BJ (cell line): ENCODE data around the gene SLC9A6. TPM values are rescaled to one million over a fixed set of nuclear protein-coding genes. Genes with fewer than 3 reads are reported as not detected.

Source experiments
- CTCF ChIA-PET: fragments of 350-600 bp; formaldehyde crosslinking; extraction: SDS; loops from one replicate; lab custom pipeline; 2021; ENCODE audit warnings: antibody characterized with exemption, inconsistent platforms; lab: Yijun Ruan, JAX
- POLR2A ChIA-PET: fragments of 300-600 bp; sonication (Branson Sonifier 250); formaldehyde crosslinking; extraction: SDS; loops from one replicate; lab custom pipeline; 2021; ENCODE audit warnings: antibody characterized with exemption; lab: Charles Lee
- DNase-seq: peaks from one replicate; pipeline ENCODE4 v3.0.0-alpha.2; 2011; ENCODE audit warnings: low read depth
- H3K27me3 ChIP-seq: 2 replicates; pipeline ENCODE4 v1.6.0; 2011; ENCODE audit warnings: low read length; ENCODE audit not compliant: control insufficient read depth, insufficient read depth
- H3K36me3 ChIP-seq: 2 replicates; pipeline ENCODE4 v1.5.1; 2011; ENCODE audit warnings: low read length; ENCODE audit not compliant: control insufficient read depth, insufficient read depth
- H3K4me3 ChIP-seq: 2 replicates; pipeline ENCODE4 v1.5.1; 2011; ENCODE audit warnings: low read depth, mild to moderate bottlenecking, control low read depth, low read length
- polyA plus RNA-seq: library from polyadenylated mRNA; depleted of rRNA; stranded (reverse); fragments of >200 nt; gene quantifications from 2 replicates; pipeline ENCODE4 v1.2.3, GENCODE V29; 2011
- TF ChIP-seq, protein P1 (sequence below): IDR thresholded peaks from 2 replicates; pipeline ENCODE4 v1.5.1; 2011; ENCODE audit warnings: low read depth, mild to moderate bottlenecking, control low read depth, inconsistent platforms, low read length, moderate library complexity; ENCODE audit not compliant: insufficient read depth

SLC9A6 gene
- polyA plus RNA-seq, 1 experiment: 6.3 TPM

DNA sequence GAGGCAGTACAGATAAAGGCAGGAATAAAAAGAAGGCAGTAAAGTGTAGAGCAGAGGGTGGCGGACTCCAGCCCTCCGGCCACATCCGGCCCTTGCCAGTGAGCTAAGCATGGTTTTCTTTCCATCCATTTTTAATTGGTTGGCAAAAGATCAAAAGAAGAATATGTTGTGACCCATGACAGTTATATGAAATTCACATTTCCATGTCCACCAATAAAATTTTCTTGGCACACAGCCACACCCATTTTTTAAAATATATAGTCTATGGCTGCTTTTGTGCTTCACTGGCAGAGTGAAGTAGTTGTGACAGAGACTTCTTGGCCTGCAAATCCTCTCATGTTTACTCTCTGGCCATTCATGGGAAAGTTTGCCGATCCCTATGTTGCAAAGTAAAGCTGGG lies 29.8 kb downstream of the SLC9A6 start:
- H3K4me3 ChIP-seq: no peak overlapping the region
- CTCF ChIA-PET: no interaction called here

DNA sequence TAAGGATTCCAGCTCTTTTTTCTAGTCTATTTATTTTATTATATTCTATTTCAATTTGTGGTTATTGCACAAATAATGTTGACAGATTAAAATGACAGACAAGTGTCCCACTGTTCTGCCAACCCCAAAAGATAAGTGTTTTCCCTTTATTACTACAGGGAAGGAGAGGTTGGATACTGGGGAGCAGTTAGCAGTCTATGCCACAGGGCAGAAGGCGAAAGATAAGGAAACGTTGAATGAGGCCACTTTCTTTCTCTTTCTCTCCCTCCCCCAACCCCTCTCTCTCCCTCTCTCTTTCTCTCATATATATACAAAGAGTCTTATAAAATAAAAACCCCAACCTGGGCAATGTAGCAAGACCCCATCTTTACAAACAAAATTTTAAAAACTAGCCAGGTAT lies 31.6 kb downstream of the SLC9A6 start:
- no peak for DNase-seq
- POLR2A ChIA-PET: no interaction called here
- Histone ChIP-seq H3K36me3 (no peaks in the 10 kb centered on the region; the same call in 1 of the 2 replicates), H3K27me3 (no peaks in the 10 kb centered on the region), H3K4me3 (no peak overlapping the region)
- CTCF ChIA-PET: interaction anchor here (1.1 to 1.5 kb wide), 2 partner anchors 11 to 251 kb away, joined by 3 read pairs; no protein-coding TSS in a partner anchor
- TF ChIP-seq, protein P1, sequence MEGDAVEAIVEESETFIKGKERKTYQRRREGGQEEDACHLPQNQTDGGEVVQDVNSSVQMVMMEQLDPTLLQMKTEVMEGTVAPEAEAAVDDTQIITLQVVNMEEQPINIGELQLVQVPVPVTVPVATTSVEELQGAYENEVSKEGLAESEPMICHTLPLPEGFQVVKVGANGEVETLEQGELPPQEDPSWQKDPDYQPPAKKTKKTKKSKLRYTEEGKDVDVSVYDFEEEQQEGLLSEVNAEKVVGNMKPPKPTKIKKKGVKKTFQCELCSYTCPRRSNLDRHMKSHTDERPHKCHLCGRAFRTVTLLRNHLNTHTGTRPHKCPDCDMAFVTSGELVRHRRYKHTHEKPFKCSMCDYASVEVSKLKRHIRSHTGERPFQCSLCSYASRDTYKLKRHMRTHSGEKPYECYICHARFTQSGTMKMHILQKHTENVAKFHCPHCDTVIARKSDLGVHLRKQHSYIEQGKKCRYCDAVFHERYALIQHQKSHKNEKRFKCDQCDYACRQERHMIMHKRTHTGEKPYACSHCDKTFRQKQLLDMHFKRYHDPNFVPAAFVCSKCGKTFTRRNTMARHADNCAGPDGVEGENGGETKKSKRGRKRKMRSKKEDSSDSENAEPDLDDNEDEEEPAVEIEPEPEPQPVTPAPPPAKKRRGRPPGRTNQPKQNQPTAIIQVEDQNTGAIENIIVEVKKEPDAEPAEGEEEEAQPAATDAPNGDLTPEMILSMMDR: no peak

More for the DNA sequence above, 29.8 kb downstream of the SLC9A6 start:
- TF ChIP-seq, protein P1: no peak
- no peaks in the 10 kb centered on the region for H3K27me3 ChIP-seq
- no peak for DNase-seq
- H3K36me3 ChIP-seq: no peaks in the 10 kb centered on the region; the same call in 1 of the 2 replicates
- POLR2A ChIA-PET: no interaction called here

DNA sequence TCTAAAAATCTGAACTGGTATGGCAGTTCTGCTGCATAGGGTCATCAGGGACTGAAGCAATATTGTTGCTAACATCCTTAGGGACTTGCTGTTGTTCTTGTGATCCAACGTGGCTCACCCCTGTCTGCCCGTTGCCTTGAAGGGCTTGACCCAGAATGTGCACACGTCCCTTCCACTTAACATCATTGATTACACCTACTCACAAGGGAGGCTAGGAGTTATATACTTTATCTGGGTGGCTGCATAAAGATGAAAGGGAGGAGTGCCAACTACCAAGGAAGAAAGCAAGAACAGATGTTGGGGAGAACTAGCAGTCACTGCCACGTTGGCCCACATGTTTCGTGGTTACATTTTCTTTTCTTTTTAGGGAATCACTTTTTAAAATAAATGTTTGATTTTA lies 34.0 kb downstream of the SLC9A6 start:
- Histone ChIP-seq H3K27me3 (no peaks in the 10 kb centered on the region), H3K4me3 (no peak overlapping the region), H3K36me3 (no peaks in the 10 kb centered on the region; the same call in 1 of the 2 replicates)
- no peak for DNase-seq
- ChIA-PET POLR2A (no interaction called here), CTCF (no interaction called here)
- TF ChIP-seq, protein P1: no peak

DNA sequence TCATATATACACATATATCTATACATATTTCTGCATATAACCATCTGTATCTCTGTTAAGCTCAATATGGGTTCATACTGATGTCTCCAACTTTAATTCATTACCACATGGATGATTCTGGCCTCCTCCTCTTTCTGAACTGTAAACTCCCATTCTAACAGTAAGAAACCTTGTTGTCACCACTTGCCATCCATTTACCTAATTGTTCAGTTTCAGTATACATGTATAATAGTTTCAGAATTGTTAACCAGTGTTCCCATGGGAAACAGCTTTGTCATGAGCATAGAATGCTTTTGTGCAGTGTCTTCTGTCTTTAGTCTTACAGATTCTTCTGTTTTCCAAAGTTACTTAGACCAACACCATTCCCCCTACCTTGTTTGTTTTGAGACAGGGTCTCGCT lies 35.9 kb downstream of the SLC9A6 start:
- Histone ChIP-seq H3K36me3 (no peaks in the 10 kb centered on the region), H3K27me3 (no peaks in the 10 kb centered on the region), H3K4me3 (no peak overlapping the region)
- ChIA-PET CTCF (no interaction called here), POLR2A (no interaction called here)
- TF ChIP-seq, protein P1: no peak
- DNase-seq: no peak

DNA sequence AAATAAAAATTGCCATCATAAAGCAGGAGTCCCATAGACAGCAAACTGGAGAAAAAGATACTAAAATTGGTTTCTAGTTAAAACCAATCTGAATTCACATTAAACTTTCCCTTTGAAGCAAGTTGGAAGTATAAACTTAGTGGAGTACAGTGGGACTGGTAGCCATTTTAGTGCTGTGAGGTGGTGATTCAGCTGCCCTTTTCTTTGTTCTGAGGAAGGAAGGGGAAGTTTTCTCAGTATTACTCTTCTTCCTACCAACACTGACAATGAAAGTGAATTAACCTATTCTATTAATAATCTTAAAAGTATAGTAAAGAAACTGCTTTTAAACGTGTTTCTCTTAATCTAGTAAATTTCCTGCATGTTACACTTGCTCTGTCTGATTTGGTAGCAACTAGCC lies 36.7 kb downstream of the SLC9A6 start:
- no peaks in the 10 kb centered on the region for H3K36me3 ChIP-seq
- POLR2A ChIA-PET: no interaction called here
- H3K4me3 ChIP-seq: no peak overlapping the region
- TF ChIP-seq, protein P1: no peak
- no peaks in the 10 kb centered on the region for H3K27me3 ChIP-seq
- no peak for DNase-seq
- CTCF ChIA-PET: interaction anchor here (0.7 kb wide), 1 partner anchor 274 kb away, joined by 3 read pairs; no protein-coding TSS in a partner anchor
